Measurements from ENCODE around the gene PDE6A. TPM values are rescaled to one million over a fixed set of nuclear protein-coding genes. Genes with fewer than 3 reads are reported as not detected.

Gene PDE6A
- total and polyA plus RNA-seq, 2 of the 13 experiments (the other 11 are each of a cell fraction or from before 2014, with no cell fraction given): 0.01 TPM; not detected in 1

- TF ChIP-seq HBP1 (CRISPR knock-in tag; IDR thresholded peaks at IDR 0.05; ENCODE audit: low read depth) (peak; percentile 30; the same call in 1 of the 2 replicates), ATAD3A (CRISPR knock-in tag; IDR thresholded peaks at IDR 0.05) (no peak), ZGPAT (CRISPR knock-in tag; IDR thresholded peaks at IDR 0.05) (peak; percentile 82; the same call in 1 of the 2 replicates), ZNF75D (CRISPR knock-in tag; IDR thresholded peaks at IDR 0.05; ENCODE audit: borderline replicate concordance) (no peak), ZNF253 (CRISPR knock-in tag; IDR thresholded peaks at IDR 0.05; ENCODE audit: borderline replicate concordance) (no peak), RNF2 (conservative IDR thresholded peaks at IDR 0.05; ENCODE audit: low read depth) (peak; percentile 79; the same call in 1 of the 2 replicates), NCOA2 (CRISPR knock-in tag; IDR thresholded peaks at IDR 0.05) (no peak), ZKSCAN8 (CRISPR knock-in tag; IDR thresholded peaks at IDR 0.05; ENCODE audit: borderline replicate concordance) (peak; percentile 22; the same call in 1 of the 2 replicates), DBP (CRISPR knock-in tag; IDR thresholded peaks at IDR 0.05; ENCODE audit: not compliant biosample characterization) (no peak), JARID2 (CRISPR knock-in tag; IDR thresholded peaks at IDR 0.05; ENCODE audit: insufficient replicate concordance) (peak; percentile 39), CSRNP1 (CRISPR knock-in tag; IDR thresholded peaks at IDR 0.05) (peak; percentile 59), NKX3-1 (CRISPR knock-in tag; IDR thresholded peaks at IDR 0.05) (no peak; the same call in 1 of the 2 replicates), ZBTB4 (CRISPR knock-in tag; IDR thresholded peaks at IDR 0.05; ENCODE audit: borderline replicate concordance) (peak; percentile 74; the same call in 1 of the 2 replicates), STAT5B (CRISPR knock-in tag; IDR thresholded peaks at IDR 0.05) (no peak), ZBTB44 (CRISPR knock-in tag; IDR thresholded peaks at IDR 0.05) (no peak), PCBP1 (IDR thresholded peaks at IDR 0.05; ENCODE audit: borderline replicate concordance, low read depth, low read length) (peak; percentile 49; the same call in 1 of the 2 replicates)
Observed at GRCh38 chr5:149960272-149961185, 15.9 kb upstream of the PDE6A start, which contains the start of gene SLC26A2 (continued).
